Measurements from ENCODE around the gene SFXN2. TPM values are rescaled to one million over a fixed set of nuclear protein-coding genes. Genes with fewer than 3 reads are reported as not detected.

Gene SFXN2
- total RNA-seq, 1 experiment from 2014 or later: 21.2 TPM

DNA sequence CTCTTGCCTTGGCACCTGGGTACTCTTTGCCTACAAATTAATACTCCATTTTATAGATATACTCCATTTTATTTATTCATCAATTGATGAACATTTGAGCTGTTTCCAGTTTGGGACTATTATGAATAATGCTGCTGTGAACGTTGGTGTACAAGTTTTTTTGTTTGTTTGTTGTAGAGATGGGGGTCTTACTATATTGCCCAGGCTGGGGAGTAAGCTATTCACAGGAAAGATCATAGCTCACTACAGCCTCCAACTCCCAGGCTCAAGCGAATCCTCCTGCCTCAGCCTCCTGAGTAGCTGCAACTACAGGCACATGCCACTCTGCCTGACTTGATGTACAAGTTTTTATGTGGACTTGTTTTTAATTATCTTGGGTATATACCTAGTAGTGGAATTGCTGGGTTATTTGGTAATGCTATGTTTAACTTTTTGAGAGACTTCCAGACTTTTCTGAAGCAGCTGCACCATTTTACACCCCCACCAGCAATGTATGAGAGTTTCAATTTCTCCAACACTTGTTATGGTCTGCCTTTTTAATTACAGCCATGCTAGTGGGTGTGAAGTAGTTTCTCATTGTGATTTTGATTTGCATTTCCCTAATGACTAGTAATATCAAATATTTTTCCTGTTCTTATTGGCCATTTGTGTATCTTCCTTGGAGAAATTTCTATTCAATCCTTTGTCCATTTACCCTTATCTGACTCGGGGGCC is 45.2 kb downstream of the SFXN2 start (continued):
- TF ChIP-seq, protein P1, sequence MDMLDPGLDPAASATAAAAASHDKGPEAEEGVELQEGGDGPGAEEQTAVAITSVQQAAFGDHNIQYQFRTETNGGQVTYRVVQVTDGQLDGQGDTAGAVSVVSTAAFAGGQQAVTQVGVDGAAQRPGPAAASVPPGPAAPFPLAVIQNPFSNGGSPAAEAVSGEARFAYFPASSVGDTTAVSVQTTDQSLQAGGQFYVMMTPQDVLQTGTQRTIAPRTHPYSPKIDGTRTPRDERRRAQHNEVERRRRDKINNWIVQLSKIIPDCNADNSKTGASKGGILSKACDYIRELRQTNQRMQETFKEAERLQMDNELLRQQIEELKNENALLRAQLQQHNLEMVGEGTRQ (CRISPR knock-in tag; IDR thresholded peaks at IDR 0.05): no peak

DNA sequence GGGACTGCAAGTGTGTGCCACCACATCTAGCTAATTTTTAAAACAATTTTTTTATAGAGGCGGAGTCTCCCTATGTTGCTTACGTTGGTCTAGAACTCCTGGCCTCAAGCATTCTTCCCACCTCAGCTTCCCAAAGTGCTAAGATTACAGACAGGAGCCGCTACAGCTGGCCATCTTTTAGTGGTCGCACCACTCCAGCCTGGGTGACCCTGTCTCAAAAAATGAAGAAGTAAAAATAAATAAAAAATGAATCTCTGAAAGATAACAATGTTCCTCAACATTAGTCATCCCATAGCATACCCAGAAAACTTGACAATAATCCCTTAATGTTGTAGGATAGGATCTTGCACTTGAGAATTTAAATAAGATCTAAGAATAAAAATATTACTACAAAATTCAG is 47.5 kb downstream of the SFXN2 start:
- H3K27ac Mint-ChIP-seq: no peak overlapping the region
- H3K4me1 Mint-ChIP-seq: peaks cover 8% of the 10 kb centered on the region; the same call in 1 of the 2 replicates
- peaks cover 4% of the 10 kb centered on the region; the same call in 1 of the 2 replicates for H3K9me3 Mint-ChIP-seq
- no peak for DNase-seq (ENCODE audit: low spot score)
- H3K4me3 Mint-ChIP-seq: no peak overlapping the region
- ChIA-PET CTCF (no interaction called here), POLR2A (no interaction called here)
- ATAC-seq: no peak
- H3K27me3 Mint-ChIP-seq (ENCODE audit: low read depth): no peaks in the 10 kb centered on the region
- peaks cover 17% of the 10 kb centered on the region; the same call in 1 of the 2 replicates for H3K36me3 Mint-ChIP-seq
- no peak for TF ChIP-seq ELF4 (CRISPR knock-in tag; IDR thresholded peaks at IDR 0.05; ENCODE audit: low read depth)
- no peak for TF ChIP-seq KAT7 (CRISPR knock-in tag; IDR thresholded peaks at IDR 0.05; ENCODE audit: borderline replicate concordance)
- TF ChIP-seq, protein P2, sequence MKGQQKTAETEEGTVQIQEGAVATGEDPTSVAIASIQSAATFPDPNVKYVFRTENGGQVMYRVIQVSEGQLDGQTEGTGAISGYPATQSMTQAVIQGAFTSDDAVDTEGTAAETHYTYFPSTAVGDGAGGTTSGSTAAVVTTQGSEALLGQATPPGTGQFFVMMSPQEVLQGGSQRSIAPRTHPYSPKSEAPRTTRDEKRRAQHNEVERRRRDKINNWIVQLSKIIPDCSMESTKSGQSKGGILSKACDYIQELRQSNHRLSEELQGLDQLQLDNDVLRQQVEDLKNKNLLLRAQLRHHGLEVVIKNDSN (CRISPR knock-in tag; IDR thresholded peaks at IDR 0.05): no peak
- no peak for TF ChIP-seq ATF1 (CRISPR knock-in tag; IDR thresholded peaks at IDR 0.05)
- TF ChIP-seq, protein P3, sequence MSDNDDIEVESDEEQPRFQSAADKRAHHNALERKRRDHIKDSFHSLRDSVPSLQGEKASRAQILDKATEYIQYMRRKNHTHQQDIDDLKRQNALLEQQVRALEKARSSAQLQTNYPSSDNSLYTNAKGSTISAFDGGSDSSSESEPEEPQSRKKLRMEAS (CRISPR knock-in tag; IDR thresholded peaks at IDR 0.05): no peak
- TF ChIP-seq, protein P4, sequence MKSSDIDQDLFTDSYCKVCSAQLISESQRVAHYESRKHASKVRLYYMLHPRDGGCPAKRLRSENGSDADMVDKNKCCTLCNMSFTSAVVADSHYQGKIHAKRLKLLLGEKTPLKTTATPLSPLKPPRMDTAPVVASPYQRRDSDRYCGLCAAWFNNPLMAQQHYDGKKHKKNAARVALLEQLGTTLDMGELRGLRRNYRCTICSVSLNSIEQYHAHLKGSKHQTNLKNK (CRISPR knock-in tag; IDR thresholded peaks at IDR 0.05): no peak
- no peak for TF ChIP-seq EMX1 (CRISPR knock-in tag; IDR thresholded peaks at IDR 0.05)
- no peak for TF ChIP-seq JAZF1 (CRISPR knock-in tag; IDR thresholded peaks at IDR 0.05)
- TF ChIP-seq, protein P5, sequence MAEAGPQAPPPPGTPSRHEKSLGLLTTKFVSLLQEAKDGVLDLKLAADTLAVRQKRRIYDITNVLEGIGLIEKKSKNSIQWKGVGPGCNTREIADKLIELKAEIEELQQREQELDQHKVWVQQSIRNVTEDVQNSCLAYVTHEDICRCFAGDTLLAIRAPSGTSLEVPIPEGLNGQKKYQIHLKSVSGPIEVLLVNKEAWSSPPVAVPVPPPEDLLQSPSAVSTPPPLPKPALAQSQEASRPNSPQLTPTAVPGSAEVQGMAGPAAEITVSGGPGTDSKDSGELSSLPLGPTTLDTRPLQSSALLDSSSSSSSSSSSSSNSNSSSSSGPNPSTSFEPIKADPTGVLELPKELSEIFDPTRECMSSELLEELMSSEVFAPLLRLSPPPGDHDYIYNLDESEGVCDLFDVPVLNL (CRISPR knock-in tag; IDR thresholded peaks at IDR 0.05; ENCODE audit: borderline replicate concordance, low read depth): no peak
- TF ChIP-seq, protein P6, sequence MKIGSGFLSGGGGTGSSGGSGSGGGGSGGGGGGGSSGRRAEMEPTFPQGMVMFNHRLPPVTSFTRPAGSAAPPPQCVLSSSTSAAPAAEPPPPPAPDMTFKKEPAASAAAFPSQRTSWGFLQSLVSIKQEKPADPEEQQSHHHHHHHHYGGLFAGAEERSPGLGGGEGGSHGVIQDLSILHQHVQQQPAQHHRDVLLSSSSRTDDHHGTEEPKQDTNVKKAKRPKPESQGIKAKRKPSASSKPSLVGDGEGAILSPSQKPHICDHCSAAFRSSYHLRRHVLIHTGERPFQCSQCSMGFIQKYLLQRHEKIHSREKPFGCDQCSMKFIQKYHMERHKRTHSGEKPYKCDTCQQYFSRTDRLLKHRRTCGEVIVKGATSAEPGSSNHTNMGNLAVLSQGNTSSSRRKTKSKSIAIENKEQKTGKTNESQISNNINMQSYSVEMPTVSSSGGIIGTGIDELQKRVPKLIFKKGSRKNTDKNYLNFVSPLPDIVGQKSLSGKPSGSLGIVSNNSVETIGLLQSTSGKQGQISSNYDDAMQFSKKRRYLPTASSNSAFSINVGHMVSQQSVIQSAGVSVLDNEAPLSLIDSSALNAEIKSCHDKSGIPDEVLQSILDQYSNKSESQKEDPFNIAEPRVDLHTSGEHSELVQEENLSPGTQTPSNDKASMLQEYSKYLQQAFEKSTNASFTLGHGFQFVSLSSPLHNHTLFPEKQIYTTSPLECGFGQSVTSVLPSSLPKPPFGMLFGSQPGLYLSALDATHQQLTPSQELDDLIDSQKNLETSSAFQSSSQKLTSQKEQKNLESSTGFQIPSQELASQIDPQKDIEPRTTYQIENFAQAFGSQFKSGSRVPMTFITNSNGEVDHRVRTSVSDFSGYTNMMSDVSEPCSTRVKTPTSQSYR (CRISPR knock-in tag; IDR thresholded peaks at IDR 0.05): no peak

DNA sequence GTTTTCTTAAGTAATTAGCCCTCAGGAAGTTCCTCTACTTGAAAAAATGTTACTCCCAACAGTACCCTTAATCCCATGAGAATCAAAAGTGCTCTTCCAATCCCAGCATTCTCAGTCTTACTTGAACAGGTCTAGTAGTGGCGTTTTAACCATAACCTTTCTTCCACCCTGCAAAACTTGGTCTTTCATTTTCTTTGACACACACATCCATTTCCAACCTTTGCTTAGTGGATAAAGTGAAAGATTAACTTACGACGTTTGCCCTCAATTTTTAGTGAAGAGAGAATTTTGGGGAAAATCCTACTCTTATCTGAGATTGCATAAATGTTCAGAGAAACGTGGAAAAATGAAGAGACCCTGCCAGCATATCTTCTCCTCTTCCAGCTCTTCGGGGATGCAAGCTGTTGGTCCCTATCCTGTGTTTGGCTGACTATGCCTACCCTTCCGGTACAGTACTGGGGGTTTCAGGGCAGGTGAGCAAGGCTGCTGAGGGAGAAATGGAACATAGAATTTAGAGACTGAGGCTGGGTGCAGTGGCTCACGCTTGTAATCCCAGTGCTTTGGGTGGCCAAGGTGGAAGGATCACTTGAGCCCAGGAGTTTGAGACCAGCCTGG is 48.1 kb downstream of the SFXN2 start:
- Mint-ChIP-seq H3K27ac (peak overlapping the region; percentile 19; the same call in 1 of the 2 replicates), H3K36me3 (peaks cover 17% of the 10 kb centered on the region; the same call in 1 of the 2 replicates), H3K4me3 (no peak overlapping the region), H3K4me1 (peaks cover 8% of the 10 kb centered on the region; the same call in 1 of the 2 replicates), H3K27me3 (ENCODE audit: low read depth) (no peaks in the 10 kb centered on the region), H3K9me3 (peaks cover 4% of the 10 kb centered on the region; the same call in 1 of the 2 replicates)
- ChIA-PET POLR2A (no interaction called here), CTCF (interaction anchor here (0.6 kb wide), 1 partner anchor 13 kb away, joined by 3 read pairs; no protein-coding TSS in a partner anchor)
- no peak for ATAC-seq
- no peak for DNase-seq (ENCODE audit: low spot score)
- TF ChIP-seq, protein P3 (CRISPR knock-in tag; IDR thresholded peaks at IDR 0.05): no peak
- TF ChIP-seq, protein P7, sequence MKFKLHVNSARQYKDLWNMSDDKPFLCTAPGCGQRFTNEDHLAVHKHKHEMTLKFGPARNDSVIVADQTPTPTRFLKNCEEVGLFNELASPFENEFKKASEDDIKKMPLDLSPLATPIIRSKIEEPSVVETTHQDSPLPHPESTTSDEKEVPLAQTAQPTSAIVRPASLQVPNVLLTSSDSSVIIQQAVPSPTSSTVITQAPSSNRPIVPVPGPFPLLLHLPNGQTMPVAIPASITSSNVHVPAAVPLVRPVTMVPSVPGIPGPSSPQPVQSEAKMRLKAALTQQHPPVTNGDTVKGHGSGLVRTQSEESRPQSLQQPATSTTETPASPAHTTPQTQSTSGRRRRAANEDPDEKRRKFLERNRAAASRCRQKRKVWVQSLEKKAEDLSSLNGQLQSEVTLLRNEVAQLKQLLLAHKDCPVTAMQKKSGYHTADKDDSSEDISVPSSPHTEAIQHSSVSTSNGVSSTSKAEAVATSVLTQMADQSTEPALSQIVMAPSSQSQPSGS (CRISPR knock-in tag; IDR thresholded peaks at IDR 0.05; ENCODE audit: borderline replicate concordance, low read depth): no peak
- TF ChIP-seq NFE2L1 (CRISPR knock-in tag; IDR thresholded peaks at IDR 0.05): no peak
- TF ChIP-seq GRHL2 (CRISPR knock-in tag; IDR thresholded peaks at IDR 0.05; ENCODE audit: insufficient replicate concordance, severe bottlenecking): no peak
- TF ChIP-seq, protein P1 (CRISPR knock-in tag; IDR thresholded peaks at IDR 0.05): no peak
- TF ChIP-seq SMAD4 (CRISPR knock-in tag; IDR thresholded peaks at IDR 0.05): no peak
- no peak for TF ChIP-seq CREB1 (CRISPR knock-in tag; IDR thresholded peaks at IDR 0.05)
- TF ChIP-seq, protein P8, sequence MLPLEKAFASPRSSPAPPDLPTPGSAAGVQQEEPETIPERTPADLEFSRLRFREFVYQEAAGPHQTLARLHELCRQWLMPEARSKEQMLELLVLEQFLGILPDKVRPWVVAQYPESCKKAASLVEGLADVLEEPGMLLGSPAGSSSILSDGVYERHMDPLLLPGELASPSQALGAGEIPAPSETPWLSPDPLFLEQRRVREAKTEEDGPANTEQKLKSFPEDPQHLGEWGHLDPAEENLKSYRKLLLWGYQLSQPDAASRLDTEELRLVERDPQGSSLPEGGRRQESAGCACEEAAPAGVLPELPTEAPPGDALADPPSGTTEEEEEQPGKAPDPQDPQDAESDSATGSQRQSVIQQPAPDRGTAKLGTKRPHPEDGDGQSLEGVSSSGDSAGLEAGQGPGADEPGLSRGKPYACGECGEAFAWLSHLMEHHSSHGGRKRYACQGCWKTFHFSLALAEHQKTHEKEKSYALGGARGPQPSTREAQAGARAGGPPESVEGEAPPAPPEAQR (CRISPR knock-in tag; IDR thresholded peaks at IDR 0.05): no peak
- no peak for TF ChIP-seq MYBL2 (CRISPR knock-in tag; IDR thresholded peaks at IDR 0.05)
- TF ChIP-seq EMX1 (CRISPR knock-in tag; IDR thresholded peaks at IDR 0.05): no peak
- no peak for TF ChIP-seq PRRX2 (CRISPR knock-in tag; IDR thresholded peaks at IDR 0.05)
- no peak for TF ChIP-seq NFATC4 (CRISPR knock-in tag; IDR thresholded peaks at IDR 0.05)
